Right forelimb (tissue), 1 donor: Measurements from ENCODE around the gene FIBCD1.

Experiments used
- DNase-seq: peaks from one replicate; pipeline ENCODE4 v3.0.0-alpha.2; 2018

FIBCD1 gene

GRCh38 chr9:130893341-130894101 lies 45.5 kb downstream of the FIBCD1 start:
- peak; percentile 68 for DNase-seq

GRCh38 chr9:130892477-130893304 lies 46.4 kb downstream of the FIBCD1 start:
- no peak for DNase-seq

GRCh38 chr9:130891688-130892476 lies 47.2 kb downstream of the FIBCD1 start:
- DNase-seq: no peak

- no peak for DNase-seq
These were observed 48.0 kb downstream of the FIBCD1 start for GRCh38 chr9:130890870-130891687.

- DNase-seq: no peak
These were observed 48.9 kb downstream of the FIBCD1 start for GRCh38 chr9:130890124-130890523.

- no peak for DNase-seq
These were observed 50.7 kb downstream of the FIBCD1 start for GRCh38 chr9:130888146-130888885.

GRCh38 chr9:130887494-130888144 lies 51.4 kb downstream of the FIBCD1 start:
- no peak for DNase-seq

GRCh38 chr9:130886981-130887380 lies 52.1 kb downstream of the FIBCD1 start:
- no peak for DNase-seq

- no peak for DNase-seq
These were observed 53.3 kb downstream of the FIBCD1 start for GRCh38 chr9:130885484-130886375.

GRCh38 chr9:130884542-130885483 lies 54.2 kb downstream of the FIBCD1 start:
- DNase-seq: no peak

- no peak for DNase-seq
These were observed 54.9 kb downstream of the FIBCD1 start for GRCh38 chr9:130884111-130884531.

- DNase-seq: no peak
These were observed 55.6 kb downstream of the FIBCD1 start for GRCh38 chr9:130883479-130883878.

GRCh38 chr9:130882696-130883225 lies 56.3 kb downstream of the FIBCD1 start:
- no peak for DNase-seq

GRCh38 chr9:130881516-130881915 lies 57.5 kb downstream of the FIBCD1 start:
- DNase-seq: no peak

GRCh38 chr9:130880599-130881220 lies 58.3 kb downstream of the FIBCD1 start:
- DNase-seq: no peak

GRCh38 chr9:130879863-130880411 lies 59.1 kb downstream of the FIBCD1 start:
- DNase-seq: no peak

GRCh38 chr9:130878295-130878694 lies 60.8 kb downstream of the FIBCD1 start:
- no peak for DNase-seq

- no peak for DNase-seq
These were observed 61.7 kb downstream of the FIBCD1 start for GRCh38 chr9:130877300-130877699.
